K562 (cell line): ENCODE results near the gene TXLNA. TPM values are rescaled to one million over a fixed set of nuclear protein-coding genes. Genes with fewer than 3 reads are reported as not detected.

Source experiments
- ARID1B ChIP-seq: fragments of 450-650 bp; IDR thresholded peaks from 2 replicates; pipeline ENCODE4 v1.6.1; 2016; ENCODE audit warnings: antibody characterized with exemption, mild to moderate bottlenecking, inconsistent platforms
- KAT8 ChIP-seq: fragments of 450-650 bp; IDR thresholded peaks from 2 replicates; pipeline ENCODE4 v1.6.1; 2016; ENCODE audit warnings: low read depth, mild to moderate bottlenecking
- KLF1 ChIP-seq: fragments of 450-650 bp; IDR thresholded peaks from 2 replicates; pipeline ENCODE4 v1.6.1; 2016; ENCODE audit warnings: missing genetic modification characterization, missing compliant biosample characterization
- MCM3 ChIP-seq: fragments of 450-650 bp; IDR thresholded peaks from 2 replicates; pipeline ENCODE4 v1.6.1; 2016
- NR1H2 ChIP-seq: sonication (generic); formaldehyde crosslinking; IDR thresholded peaks from 2 replicates; pipeline ENCODE4 v1.4.0; 2020; ENCODE audit warnings: mild to moderate bottlenecking, missing genetic modification reagents
- PHB2 ChIP-seq: fragments of 450-650 bp; IDR thresholded peaks from 2 replicates; pipeline ENCODE4 v1.6.1; 2017; ENCODE audit warnings: low read depth
- RBBP5 ChIP-seq: fragments of 200-600 bp; sonication (generic); IDR thresholded peaks from 2 replicates; pipeline ENCODE4 v1.6.1; 2012; ENCODE audit warnings: borderline replicate concordance, mild to moderate bottlenecking, low read length, control low read depth, inconsistent platforms; ENCODE audit not compliant: insufficient read depth, poor library complexity, severe bottlenecking
- ZEB2 ChIP-seq: fragments of 450-650 bp; IDR thresholded peaks from 2 replicates; pipeline ENCODE4 v1.6.1; 2016
- ZNF24 ChIP-seq: fragments of 450-650 bp; IDR thresholded peaks from 2 replicates; pipeline ENCODE4 v1.6.1; 2016
- ZNF408 ChIP-seq: fragments of 250-450 bp; sonication (Bioruptor Pico); IDR thresholded peaks from 2 replicates; pipeline ENCODE4 v1.4.0; 2020; ENCODE audit warnings: low read depth, mild to moderate bottlenecking, moderate library complexity
- ZNF717 ChIP-seq: fragments of 250-450 bp; sonication (Bioruptor Pico); IDR thresholded peaks from 2 replicates; pipeline ENCODE4 v1.5.0; 2021
- ZNF785 ChIP-seq: fragments of 250-450 bp; sonication (Bioruptor Pico); IDR thresholded peaks from 2 replicates; pipeline ENCODE4 v1.4.0; 2020; ENCODE audit warnings: mild to moderate bottlenecking
- polyA plus RNA-seq, 8 experiments: library from polyadenylated mRNA; depleted of rRNA in 4 of 8; stranded (reverse) in 5 of 8; unstranded in 3 of 8; fragments of >200 nt; fragmentation: Nextera tagmentation in 2 of 8; fragmentation: Illumina TruSeq in 1 of 8; extraction: Ambion mirVana in 2 of 8; extraction: Trizol in 1 of 8; gene quantifications; 2 replicates each; pipeline versions ENCODE4 v1.2.1 to v1.2.3, GENCODE V29; 2011 to 2014; ENCODE audit warnings: inconsistent platforms in 1 of 8, missing spikeins in 1 of 8
- total RNA-seq, 7 experiments: library from RNA; depleted of rRNA in 6 of 7; stranded (reverse); fragments of >200 nt in 6 of 7; fragmentation: Illumina TruSeq in 2 of 7; extraction: Trizol in 2 of 7; gene quantifications; 2 replicates each; pipeline versions ENCODE4 v1.2.1 to v1.2.3, GENCODE V29; 2011 to 2021; ENCODE audit warnings: low replicate concordance in 1 of 7
- TF ChIP-seq, protein P1 (sequence below): sonication (generic); formaldehyde crosslinking; IDR thresholded peaks from 2 replicates; pipeline ENCODE4 v1.8.0; 2022; ENCODE audit warnings: mild to moderate bottlenecking, missing genetic modification reagents
- TF ChIP-seq, protein P2 (sequence below): sonication (generic); formaldehyde crosslinking; IDR thresholded peaks from 2 replicates; pipeline ENCODE4 v1.8.1; 2023; ENCODE audit warnings: mild to moderate bottlenecking, missing genetic modification reagents
- TF ChIP-seq, protein P3 (sequence below): fragments of 200-800 bp; sonication (Bioruptor generic); IDR thresholded peaks from 2 replicates; pipeline ENCODE4 v1.6.1; 2016; ENCODE audit warnings: missing genetic modification characterization, missing compliant biosample characterization
- TF ChIP-seq, protein P4 (sequence below): fragments of 450-650 bp; formaldehyde crosslinking; IDR thresholded peaks from 2 replicates; pipeline ENCODE4 v1.4.0; 2020; ENCODE audit warnings: mild to moderate bottlenecking, moderate library complexity

TXLNA gene
- total and polyA plus RNA-seq, 9 of the 15 experiments (the other 6 are each of a cell fraction or from before 2014, with no cell fraction given), result 9.2 to 54.5 (median 39.3) TPM

DNA sequence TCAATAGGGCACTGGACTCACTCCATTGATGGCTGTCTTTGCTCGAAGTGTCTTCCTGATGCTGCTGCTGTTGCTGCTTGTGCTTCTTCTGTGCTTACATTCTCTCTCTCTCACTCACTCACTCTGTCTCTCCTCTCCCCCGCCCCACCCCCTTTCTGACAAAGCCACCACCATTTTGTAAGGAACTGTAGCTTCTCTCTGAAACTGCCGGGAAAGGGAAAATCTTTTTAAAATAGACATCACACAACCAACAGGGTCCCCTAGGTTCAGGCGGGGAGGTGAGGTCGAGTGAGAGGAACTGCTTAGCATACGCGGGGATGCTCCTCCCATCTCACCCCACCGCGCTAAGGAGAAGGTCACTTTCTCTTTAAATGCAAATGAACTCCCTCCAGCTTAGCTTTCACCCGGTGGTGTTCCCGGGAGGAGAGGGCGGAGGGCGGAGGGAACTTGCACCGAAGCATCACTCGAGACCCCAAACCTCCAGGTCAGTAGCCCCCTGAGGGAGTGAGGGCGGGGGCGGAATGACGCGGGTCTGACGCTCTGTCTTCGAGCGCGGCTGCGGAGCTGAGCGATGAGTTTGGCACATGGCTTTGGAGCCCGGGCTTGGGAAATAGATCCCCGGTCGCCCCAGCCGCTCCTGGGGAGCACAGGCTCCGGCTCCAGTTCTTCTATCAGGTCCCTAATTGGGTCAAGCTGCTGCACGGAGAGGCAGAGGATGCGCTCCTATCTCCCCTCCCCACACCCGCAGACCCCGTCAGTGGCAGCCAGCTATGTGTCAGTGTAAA is 20.9 kb downstream of the TXLNA start, which contains the start of gene CCDC28B (continued):
- TF ChIP-seq RBBP5, result peak; percentile 71
- TF ChIP-seq ZNF408, result no peak
- TF ChIP-seq ZNF24, result no peak
- TF ChIP-seq ZNF785 (CRISPR knock-in tag), result no peak
- TF ChIP-seq, protein P1, sequence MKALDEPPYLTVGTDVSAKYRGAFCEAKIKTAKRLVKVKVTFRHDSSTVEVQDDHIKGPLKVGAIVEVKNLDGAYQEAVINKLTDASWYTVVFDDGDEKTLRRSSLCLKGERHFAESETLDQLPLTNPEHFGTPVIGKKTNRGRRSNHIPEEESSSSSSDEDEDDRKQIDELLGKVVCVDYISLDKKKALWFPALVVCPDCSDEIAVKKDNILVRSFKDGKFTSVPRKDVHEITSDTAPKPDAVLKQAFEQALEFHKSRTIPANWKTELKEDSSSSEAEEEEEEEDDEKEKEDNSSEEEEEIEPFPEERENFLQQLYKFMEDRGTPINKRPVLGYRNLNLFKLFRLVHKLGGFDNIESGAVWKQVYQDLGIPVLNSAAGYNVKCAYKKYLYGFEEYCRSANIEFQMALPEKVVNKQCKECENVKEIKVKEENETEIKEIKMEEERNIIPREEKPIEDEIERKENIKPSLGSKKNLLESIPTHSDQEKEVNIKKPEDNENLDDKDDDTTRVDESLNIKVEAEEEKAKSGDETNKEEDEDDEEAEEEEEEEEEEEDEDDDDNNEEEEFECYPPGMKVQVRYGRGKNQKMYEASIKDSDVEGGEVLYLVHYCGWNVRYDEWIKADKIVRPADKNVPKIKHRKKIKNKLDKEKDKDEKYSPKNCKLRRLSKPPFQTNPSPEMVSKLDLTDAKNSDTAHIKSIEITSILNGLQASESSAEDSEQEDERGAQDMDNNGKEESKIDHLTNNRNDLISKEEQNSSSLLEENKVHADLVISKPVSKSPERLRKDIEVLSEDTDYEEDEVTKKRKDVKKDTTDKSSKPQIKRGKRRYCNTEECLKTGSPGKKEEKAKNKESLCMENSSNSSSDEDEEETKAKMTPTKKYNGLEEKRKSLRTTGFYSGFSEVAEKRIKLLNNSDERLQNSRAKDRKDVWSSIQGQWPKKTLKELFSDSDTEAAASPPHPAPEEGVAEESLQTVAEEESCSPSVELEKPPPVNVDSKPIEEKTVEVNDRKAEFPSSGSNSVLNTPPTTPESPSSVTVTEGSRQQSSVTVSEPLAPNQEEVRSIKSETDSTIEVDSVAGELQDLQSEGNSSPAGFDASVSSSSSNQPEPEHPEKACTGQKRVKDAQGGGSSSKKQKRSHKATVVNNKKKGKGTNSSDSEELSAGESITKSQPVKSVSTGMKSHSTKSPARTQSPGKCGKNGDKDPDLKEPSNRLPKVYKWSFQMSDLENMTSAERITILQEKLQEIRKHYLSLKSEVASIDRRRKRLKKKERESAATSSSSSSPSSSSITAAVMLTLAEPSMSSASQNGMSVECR, result peak; percentile 86
- TF ChIP-seq PHB2, result no peak
- peak; percentile 72; the same call in 1 of the 2 replicates for TF ChIP-seq KAT8
- TF ChIP-seq KLF1 (tag), result no peak
- TF ChIP-seq, protein P2, sequence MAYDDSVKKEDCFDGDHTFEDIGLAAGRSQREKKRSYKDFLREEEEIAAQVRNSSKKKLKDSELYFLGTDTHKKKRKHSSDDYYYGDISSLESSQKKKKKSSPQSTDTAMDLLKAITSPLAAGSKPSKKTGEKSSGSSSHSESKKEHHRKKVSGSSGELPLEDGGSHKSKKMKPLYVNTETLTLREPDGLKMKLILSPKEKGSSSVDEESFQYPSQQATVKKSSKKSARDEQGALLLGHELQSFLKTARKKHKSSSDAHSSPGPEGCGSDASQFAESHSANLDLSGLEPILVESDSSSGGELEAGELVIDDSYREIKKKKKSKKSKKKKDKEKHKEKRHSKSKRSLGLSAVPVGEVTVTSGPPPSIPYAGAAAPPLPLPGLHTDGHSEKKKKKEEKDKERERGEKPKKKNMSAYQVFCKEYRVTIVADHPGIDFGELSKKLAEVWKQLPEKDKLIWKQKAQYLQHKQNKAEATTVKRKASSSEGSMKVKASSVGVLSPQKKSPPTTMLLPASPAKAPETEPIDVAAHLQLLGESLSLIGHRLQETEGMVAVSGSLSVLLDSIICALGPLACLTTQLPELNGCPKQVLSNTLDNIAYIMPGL (CRISPR knock-in tag), result no peak; the same call in 1 of the 2 replicates
- no peak for TF ChIP-seq MCM3
- no peak for TF ChIP-seq ARID1B
- TF ChIP-seq, protein P3, sequence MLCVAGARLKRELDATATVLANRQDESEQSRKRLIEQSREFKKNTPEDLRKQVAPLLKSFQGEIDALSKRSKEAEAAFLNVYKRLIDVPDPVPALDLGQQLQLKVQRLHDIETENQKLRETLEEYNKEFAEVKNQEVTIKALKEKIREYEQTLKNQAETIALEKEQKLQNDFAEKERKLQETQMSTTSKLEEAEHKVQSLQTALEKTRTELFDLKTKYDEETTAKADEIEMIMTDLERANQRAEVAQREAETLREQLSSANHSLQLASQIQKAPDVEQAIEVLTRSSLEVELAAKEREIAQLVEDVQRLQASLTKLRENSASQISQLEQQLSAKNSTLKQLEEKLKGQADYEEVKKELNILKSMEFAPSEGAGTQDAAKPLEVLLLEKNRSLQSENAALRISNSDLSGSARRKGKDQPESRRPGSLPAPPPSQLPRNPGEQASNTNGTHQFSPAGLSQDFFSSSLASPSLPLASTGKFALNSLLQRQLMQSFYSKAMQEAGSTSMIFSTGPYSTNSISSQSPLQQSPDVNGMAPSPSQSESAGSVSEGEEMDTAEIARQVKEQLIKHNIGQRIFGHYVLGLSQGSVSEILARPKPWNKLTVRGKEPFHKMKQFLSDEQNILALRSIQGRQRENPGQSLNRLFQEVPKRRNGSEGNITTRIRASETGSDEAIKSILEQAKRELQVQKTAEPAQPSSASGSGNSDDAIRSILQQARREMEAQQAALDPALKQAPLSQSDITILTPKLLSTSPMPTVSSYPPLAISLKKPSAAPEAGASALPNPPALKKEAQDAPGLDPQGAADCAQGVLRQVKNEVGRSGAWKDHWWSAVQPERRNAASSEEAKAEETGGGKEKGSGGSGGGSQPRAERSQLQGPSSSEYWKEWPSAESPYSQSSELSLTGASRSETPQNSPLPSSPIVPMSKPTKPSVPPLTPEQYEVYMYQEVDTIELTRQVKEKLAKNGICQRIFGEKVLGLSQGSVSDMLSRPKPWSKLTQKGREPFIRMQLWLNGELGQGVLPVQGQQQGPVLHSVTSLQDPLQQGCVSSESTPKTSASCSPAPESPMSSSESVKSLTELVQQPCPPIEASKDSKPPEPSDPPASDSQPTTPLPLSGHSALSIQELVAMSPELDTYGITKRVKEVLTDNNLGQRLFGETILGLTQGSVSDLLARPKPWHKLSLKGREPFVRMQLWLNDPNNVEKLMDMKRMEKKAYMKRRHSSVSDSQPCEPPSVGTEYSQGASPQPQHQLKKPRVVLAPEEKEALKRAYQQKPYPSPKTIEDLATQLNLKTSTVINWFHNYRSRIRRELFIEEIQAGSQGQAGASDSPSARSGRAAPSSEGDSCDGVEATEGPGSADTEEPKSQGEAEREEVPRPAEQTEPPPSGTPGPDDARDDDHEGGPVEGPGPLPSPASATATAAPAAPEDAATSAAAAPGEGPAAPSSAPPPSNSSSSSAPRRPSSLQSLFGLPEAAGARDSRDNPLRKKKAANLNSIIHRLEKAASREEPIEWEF, result peak; percentile 47; the same call in 1 of the 2 replicates
- TF ChIP-seq, protein P4, sequence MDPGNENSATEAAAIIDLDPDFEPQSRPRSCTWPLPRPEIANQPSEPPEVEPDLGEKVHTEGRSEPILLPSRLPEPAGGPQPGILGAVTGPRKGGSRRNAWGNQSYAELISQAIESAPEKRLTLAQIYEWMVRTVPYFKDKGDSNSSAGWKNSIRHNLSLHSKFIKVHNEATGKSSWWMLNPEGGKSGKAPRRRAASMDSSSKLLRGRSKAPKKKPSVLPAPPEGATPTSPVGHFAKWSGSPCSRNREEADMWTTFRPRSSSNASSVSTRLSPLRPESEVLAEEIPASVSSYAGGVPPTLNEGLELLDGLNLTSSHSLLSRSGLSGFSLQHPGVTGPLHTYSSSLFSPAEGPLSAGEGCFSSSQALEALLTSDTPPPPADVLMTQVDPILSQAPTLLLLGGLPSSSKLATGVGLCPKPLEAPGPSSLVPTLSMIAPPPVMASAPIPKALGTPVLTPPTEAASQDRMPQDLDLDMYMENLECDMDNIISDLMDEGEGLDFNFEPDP, result no peak
- 0 out of 2 replicates have a peak, but pooled peaks have one; percentile 14 for TF ChIP-seq ZEB2
- TF ChIP-seq ZNF717 (CRISPR knock-in tag), result no peak
- TF ChIP-seq NR1H2 (CRISPR knock-in tag), result no peak
